HG02981 (cell line): ENCODE data around the gene LRWD1.
A peak's percentile ranks its signal among the peaks of the same experiment; 100 is the strongest.

ENCODE experiments used
- ATAC-seq: cut with Tn5 transposase; IDR thresholded peaks from one replicate; pipeline ENCODE4 v1.9.1; 2021; ENCODE audit warnings: mild to moderate bottlenecking, moderate library complexity; ENCODE audit not compliant: unreplicated experiment

The LRWD1 gene

DNA sequence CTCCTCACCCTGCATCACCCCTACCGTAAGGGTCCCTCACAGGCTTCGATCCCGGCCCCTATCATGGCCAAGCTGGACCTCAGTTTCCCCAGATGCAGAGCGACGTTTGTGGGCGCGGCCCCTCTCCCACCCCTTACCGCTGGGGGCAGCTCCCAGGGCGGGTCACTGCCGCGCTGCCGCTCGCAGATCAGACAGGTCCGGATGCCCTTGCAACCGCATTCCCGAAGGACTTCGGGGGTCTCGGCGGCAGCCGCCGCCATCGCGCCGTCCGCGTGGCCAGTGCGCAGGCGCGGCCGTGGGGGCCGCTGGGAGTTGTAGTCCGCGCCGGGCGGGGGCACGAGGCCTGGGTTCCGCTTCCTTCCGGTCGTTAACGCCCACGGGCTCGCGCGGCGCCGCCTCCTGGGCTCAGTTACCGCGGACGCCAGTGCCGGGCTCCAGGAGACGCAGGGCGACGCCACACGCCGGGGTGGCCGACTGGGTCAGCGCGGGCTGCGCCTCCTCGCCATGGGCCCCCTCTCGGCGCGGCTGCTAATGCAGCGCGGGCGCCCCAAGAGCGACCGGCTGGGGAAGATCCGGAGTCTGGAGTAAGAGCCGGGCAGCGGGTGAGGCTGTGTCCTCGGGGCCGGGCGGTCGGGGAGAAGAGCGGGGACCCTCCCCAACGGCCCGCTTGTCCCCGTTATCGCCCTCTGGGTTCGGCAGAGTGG, at the start of gene LRWD1, which contains the start of gene ALKBH4:
Gene LRWD1 (plus strand): TSS at position 408 of the 704 bp plus-strand sequence. CDS start 97 bp downstream, at position 505.
Gene ALKBH4 (minus strand): TSS at position 287 of the 704 bp plus-strand sequence. CDS start 27 bp downstream, at position 260.
- peak; percentile 87 for ATAC-seq

DNA sequence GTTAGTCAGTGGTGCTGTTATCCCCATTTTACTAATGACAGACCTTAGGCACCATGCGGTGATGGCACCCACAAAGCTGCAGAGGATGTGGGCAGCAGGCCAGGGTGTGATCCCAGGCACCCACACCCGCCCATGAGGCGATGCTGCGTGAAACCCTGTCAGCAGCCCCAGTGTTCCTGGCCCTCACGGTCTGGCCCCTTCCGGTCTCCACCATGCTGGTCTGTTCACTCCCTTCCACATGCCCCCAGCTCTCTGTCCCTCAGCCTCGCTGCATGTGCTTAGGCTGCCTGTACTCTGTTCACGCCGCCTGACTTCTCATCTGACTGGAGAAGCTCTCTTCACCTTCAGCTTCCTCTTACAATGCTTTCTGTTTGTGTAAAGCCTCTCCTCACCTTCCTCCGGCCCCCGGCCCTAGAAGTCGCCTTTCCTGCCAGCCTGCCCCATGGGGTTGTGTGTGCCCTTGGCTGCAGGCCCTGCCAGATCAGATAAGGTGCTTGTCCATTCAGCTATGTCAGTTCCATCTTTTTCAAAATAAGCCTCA, 49.0 kb upstream of the LRWD1 start:
- peak; percentile 61 for ATAC-seq

DNA sequence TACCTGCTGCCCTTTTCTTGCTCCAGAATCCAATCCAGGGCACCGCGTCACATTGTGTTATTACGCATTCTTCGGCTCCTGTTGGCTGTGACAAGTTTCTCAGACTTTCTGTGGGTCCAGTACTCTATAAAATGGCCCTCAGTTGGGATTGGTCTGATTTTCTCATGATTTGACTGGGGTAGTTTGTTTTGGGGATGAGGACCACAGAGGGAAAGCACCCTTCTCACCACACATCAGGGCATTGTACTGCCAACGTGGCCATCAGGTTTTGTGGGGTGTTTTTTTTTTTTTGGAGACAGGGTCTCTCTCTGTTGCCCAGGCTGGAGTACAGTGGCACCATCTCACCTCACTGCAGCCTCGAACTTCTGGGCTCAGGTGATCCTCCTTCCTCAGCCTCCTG, 48.4 kb upstream of the LRWD1 start:
- no peak for ATAC-seq

DNA sequence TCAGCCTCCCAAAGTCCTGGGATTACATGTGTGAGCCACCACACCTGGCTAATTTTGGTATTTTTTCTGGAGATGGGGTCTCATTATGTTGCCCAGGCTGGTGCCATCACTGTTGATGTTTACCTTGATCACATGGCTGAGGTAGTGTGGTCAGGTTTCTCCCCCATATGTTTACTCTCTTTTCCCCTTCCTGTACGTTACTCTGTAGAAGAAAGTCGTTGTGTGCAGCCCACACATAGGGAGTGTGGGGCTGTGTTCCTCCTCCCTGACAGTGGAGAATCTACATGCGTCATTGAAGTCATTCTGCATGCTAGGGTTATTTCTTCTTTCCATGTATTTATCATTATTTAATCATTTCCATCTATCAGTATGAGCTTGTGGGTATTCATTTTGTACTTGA, 47.7 kb upstream of the LRWD1 start:
- no peak for ATAC-seq

DNA sequence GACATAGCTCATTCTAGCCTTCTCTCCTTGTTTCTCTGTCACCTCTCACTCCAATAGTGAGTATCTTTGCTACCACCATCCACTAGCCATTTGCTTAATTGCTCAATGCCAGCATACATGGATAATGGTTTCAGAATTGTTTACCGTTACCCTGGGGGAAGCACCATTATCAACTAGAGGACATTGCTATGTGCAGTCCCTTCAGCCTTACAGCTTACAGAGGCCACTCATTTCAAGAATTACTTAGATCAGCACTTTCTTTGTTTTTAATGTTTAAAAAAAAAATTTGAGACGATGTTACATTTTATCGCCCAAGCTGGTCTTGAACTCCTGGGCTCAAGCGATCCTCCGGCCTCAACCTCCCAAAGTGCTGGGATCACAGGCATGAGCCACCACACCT, 46.2 kb upstream of the LRWD1 start:
- no peak for ATAC-seq

DNA sequence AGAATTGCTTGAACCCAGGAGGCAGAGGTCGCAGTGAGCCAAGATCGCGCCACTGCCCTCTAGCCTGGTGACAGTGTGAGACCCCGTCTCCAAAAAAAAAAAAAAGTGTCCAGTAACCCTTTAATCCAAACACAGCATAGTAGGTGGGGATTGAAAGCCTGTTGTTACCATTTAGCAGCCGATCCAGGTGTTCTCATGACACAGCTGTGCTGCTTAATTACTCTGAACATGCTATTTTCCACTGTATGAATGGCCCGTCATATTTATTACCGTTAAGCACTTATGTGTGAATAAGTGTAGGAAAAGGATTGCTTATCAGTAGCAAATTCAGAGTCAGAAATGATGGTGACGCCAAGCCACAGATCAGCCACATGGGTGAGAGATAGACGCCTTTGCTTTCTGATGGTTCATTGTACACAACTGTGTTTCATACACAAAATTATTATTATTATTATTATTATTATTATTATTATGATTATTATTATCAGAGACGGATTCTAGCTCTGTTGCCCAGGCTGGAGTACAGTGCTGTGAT, 43.0 kb upstream of the LRWD1 start:
- no peak for ATAC-seq

DNA sequence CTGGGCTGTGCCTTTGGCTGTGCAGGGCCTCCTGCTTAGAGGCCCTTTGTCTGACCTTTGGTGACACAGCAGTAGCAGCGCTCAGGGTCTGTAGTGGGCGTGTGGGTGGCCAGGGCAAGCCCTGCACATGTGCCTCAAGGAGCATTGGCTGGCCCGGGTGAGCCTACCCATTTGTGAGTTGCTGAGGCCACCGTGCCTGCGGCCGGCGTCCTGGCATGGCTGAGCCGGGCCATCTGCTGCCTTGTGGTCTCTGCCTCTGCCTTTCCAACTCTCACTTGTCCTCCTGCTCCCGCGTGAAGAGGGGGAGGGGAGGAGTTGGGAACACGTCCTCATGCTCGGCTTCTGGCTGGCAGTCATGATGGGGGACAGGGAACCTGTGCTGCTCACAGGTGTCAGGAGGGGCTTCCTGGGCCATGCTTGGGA, 40.6 kb upstream of the LRWD1 start:
- ATAC-seq: no peak

DNA sequence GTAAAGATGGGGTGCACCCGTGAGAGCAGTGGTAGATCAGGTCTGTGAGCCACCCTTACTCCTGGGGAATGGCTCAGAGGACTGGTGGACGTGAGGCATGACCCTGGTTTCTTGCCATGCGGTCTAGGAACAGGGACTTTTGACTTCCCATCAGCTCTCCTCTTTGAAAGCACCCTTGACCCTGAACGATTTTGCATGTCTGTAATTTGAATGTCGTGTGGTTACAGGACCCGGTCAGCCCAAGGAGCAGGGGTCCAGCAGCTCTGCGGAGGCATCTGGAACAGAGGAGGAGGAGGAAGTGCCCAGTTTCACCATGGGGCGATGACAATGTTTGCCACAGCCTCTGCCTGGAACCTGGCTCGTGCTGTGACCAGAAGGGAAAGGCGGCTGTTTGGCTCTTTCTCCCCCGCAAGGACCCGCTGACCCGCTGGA, 40.0 kb upstream of the LRWD1 start:
- ATAC-seq: no peak

DNA sequence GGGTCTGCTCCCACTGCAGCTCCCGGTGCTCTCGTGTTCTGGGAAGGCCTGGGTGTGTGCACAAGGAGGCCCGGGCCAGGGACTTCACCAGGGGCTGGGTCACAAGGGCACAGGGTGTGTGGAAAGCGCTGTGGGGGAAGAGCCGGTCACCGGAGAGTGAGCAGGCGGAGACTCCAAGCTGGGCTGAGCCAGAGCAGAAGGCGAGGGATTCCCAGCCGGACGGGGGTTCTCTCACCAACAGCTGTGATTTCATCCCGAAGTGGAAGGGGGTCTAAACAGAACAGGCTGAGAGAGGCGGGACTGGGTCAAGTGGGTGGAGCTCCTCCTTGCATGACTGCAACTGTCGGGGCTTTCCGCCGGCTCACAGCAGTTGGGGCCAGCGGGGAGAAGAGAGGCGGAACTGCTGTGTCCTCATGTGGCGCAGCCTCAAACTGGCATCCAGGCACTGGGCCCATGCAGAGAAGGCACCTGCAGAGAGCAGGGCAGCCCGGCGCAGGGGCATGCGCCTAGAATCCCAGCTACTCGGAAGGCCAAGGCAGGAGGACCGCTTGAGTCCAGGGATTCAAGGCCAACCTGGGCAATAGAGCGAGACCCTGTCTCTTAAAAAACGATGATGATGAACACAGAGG, 39.0 kb upstream of the LRWD1 start:
- peak; percentile 67 for ATAC-seq

DNA sequence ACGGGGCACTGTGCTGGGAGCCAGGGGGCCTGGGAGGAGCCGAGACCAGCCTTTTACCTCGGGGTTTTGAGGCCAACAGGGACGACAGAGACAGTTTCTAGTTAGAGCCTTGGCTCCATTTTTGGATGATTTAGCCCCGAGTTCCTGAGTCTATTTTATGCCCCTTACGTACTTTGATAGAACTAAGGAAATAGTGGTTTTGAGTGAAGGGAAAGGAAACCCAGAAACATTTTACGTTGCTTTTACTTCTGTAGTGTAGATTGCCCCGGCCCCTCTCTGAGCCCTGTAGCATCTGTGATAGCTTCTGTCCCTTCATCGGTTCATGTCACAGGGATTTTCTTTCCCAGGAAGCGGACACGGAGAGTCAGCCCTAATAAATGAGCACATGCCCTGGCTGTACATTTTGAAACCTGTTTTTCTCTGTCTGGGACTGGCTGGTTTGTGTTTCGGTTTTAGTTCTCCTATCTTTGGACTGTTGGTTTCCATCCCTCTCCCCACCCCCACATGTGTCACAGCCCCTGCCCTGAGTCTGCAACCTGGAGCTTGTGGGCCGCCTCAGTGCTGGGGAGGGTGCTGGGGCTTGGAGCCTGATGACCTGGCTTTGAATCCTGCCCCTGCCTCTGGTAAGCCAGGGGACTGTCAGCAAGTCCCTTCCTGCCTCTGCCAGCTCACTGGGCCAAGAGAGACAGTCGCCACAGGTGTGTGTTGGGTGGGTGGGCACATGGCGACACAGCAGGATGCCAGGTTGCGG, 38.3 kb upstream of the LRWD1 start:
- peak; percentile 52 for ATAC-seq

DNA sequence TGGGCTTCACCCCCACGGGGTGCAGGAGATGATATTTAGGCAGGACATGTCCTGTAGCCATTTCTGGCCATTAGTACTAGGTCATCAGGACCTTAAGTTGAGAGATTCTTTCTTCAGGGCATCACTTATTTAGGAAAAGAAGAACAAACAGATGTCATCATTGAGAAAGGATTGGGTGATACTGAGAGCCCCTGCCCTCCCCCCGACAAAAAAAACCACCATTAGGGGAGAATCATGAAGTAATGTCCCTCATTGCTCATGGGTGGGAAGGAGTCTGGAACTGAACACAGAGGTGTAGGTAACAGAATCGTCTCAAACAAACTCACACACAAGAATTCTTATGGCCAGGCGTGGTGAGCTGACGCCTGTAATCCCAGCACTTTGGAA, 37.8 kb upstream of the LRWD1 start:
- ATAC-seq: no peak

DNA sequence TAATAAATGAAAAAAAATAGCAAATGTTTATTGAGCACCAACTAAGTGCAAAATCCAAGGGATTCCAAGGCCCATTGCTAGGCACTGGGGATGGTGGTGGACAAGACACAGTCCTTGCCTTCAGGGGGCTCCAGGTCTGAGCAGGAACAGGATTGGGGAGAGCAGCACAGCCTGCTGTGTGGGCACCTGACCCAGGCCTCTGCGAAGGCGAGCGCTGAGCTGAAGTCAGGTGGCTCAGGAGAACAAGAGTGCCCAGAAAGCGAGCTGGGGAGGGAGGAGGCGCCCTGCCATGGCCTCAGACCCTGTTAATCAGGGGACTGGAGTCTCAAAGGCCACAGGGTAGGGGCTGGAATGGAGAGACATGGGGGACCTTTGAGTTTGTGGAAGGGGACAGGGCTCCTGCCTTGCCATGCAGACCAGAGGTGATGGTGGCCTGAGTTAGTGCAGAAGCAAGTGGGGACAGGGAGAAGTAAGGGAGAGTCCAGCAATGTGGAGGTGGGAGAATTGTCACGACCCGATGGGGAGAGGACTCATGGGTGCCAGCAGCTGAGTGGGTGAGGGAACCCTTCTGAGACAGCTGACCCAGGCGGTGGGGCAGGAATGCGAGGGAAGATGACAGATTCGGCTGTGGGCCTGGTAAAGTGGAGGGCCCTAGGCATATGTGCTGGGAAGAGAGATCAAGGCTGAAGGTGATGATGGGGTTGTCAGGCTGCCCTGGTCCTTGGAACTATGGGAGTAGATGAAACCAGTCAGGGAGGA, 35.5 kb upstream of the LRWD1 start:
- no peak for ATAC-seq

DNA sequence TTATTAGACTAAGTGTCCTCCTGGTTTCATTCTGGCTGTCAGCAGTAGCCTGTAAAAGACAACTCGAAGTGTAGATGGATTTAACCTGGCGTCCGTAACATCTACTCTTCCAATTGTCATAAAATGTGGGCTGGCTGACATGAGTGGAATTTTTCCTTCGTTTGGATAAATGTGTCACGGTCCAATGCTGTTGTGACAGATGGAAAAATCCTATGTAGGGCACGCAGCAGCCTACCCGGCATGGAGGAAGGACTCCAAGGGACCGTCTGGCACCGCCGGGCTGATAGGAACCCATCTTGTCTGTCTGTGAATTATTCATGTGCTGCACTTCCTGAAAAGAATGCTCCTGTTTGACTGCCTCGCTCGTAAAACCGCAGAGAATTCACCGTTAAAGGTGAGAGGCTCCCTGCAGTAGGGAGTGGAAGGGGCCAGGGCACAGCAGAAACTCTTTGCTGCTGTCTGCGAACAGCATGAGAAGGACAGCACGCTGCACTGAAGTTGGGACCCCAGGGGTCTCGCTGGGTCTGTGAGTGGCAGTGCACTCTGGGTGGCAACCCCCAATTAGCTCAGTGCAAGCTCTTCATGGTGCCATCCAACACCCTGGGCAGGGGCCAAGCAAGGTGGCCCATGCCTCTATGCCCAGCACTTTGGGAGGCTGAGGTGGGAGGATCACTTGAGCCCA, 33.0 kb upstream of the LRWD1 start:
- ATAC-seq: no peak

DNA sequence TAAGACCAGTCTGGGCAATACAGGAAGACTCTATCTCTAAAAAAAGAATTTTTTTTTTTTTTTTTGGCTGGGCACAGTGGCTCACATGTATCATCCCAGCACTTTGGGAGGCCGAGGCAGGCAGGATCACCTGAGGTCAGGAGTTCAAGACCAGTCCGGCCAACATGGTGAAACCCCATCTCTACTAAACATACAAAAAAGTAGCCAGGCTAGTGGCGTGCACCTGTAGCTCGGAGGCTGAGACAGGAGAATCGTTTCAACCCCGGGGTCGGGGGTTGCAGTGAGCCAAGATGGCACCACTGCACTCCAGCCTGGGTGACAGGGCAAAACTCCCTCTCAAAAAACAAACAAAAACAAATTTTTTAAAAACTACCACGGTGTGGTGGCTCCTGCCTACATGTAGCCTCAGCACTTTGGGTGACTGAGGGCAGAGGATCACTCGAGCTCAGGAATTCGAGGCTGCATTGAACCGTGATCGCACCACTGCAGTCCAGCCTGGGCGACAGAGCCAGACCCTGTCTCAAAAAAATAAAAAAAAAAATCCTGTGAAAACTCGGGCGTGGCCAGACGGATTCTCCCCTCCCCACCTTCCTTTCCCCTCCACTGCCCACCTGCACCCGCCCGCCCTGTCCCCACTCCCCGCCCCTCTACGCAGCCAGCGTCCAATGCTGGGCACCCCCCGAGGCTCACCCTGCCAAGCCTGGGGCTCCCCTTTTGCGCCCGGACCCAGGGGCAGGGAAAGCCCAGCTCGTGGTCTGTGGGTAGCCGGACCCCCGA, 32.2 kb upstream of the LRWD1 start:
- peak; percentile 33 for ATAC-seq

DNA sequence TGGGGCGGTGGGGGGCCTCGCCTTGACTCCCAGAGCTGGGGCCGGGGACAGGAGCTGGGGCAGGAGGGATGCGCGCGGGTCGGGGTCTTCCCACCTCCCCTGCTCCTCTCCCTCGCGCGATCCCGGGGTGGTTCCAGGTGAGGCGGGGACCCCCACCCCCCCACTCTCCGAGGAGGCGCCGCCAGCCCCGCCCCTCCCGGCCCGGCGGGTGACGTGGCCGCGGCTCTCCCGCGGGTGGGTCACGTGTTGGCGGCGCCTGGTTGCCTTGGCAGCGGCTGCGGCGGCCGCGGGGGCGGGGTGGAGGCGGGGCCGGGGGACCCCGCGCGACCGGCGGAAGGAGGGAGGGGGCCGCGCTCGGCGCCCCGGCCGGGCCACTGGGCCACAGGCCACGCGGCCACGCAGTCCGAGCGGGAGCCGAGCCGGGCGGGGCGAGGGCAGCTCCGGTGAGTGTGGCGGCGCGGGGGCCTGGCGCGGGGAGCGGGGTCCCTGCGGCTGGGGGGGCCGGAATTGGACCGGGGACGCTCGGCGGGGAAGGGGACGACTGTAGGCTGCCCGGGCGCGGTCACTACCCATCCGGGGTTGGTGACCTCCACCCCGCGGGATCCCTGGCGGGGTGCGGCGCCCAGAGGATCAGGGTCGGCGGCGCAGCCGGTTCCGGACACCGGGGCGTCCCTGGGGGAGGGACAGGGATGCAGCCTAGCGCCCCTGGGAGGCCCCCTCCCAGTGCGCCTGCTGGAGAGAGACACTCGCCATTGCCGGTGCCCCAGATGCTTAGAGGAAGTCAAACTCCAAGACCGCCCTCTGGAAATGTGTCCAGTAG, 31.4 kb upstream of the LRWD1 start, which contains the start of gene ORAI2:
Gene ORAI2 (plus strand): TSS at position 357 of the 820 bp plus-strand sequence. CDS start 5,382 bp downstream, outside the sequence.
- peak; percentile 59 for ATAC-seq

DNA sequence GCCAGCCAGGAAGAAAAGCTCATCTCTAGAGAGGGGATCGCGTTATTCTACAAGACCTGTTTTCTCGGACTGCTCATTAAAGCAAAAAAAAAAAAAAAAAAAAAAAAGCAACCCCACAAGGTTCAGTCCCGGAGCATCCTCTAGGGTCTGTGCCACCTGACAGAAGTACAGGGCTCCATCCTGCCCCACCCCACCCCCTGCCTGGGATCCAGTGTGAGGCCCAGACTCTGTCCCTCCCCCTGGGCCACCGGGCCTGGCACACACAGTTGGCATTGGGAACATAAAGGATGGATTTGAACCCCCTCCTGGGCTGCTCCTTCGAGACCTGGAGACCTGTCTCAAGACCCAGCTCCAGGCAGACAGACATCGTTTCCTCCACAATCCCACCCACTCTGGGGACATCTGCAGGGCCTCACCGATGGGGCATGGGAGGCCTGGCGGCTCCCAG, 30.7 kb upstream of the LRWD1 start:
- no peak for ATAC-seq

DNA sequence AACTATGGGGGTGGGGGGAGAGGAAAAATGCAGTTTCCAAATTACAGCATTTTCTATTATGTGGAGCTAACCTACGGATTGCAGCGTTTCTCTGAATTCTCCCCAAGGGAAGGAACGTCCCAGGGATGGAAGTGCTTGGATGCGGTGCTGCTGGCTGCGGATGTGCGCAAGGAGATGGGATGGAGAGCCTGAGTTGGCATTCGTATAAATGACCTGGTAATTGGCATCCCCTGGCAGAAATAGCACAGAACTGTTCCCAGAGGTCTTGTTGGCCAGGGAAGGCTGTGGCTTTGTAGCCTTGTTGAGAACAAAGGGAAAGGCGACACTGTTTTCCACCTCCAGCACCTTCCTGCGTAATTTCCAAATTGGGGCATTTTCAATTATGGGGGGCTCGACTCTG, 28.7 kb upstream of the LRWD1 start:
- no peak for ATAC-seq
